ENCODE results near the gene UNC80. TPM values are rescaled to one million over a fixed set of nuclear protein-coding genes. Genes with fewer than 3 reads are reported as not detected.

Gene UNC80
- total and polyA plus RNA-seq, 9 donors: 0.12 to 1.1 (median 0.63) TPM

- TF ChIP-seq POLR2A (IDR thresholded peaks at IDR 0.05) (no peak), CTCF (IDR thresholded peaks at IDR 0.05) (no peak), EP300 (IDR thresholded peaks at IDR 0.05) (no peak)
These were observed 134.1 kb downstream of the UNC80 start for GRCh38 chr2:209905691-209906090.

DNA sequence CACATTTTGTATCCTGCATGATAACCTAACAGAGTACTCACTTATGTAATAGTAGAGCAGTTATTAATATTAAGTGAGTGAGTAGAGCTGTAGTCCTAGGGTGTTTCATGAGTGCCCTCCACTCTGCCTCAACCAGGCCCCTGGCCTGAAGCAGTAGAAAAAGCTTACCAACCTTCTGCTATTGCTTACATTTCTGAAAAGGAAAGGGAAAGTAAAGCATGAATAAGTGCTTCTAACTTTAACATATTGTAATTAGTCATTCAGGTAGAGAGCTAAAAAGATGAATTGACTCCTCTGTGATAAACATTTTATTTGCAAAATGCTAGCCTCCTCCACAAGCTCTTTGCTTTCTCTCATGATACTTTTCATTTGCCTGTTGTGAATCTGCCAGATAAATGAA, 136.1 kb downstream of the UNC80 start:
- intact Hi-C loops (cut with DNase I): no loop called here
- no peaks in the 10 kb centered on the region for H3K36me3 ChIP-seq
- no peak for TF ChIP-seq POLR2A (IDR thresholded peaks at IDR 0.05)
- TF ChIP-seq EP300 (IDR thresholded peaks at IDR 0.05): no peak
- TF ChIP-seq CTCF (IDR thresholded peaks at IDR 0.05): no peak
- H3K27ac ChIP-seq: no peak overlapping the region
- DNase-seq: no peak
- no peak overlapping the region for H3K4me3 ChIP-seq
- no peaks in the 10 kb centered on the region for H3K27me3 ChIP-seq
- no peaks in the 10 kb centered on the region for H3K4me1 ChIP-seq (ENCODE audit: insufficient read depth)
- no peaks in the 10 kb centered on the region for H3K9me3 ChIP-seq

More at GRCh38 chr2:209905691-209906090, 134.1 kb downstream of the UNC80 start:
- WGBS, 3 donors: 81 to 89% (median 86%) methylated on average over 2 of the region's 2 CpGs
- H3K4me3 ChIP-seq: no peak overlapping the region
- H3K27ac ChIP-seq: no peak overlapping the region
- H3K4me1 ChIP-seq (ENCODE audit: insufficient read depth): no peaks in the 10 kb centered on the region
- DNase-seq: no peak
- intact Hi-C loops (cut with DNase I): no loop called here
- no peaks in the 10 kb centered on the region for H3K36me3 ChIP-seq
- H3K27me3 ChIP-seq: no peaks in the 10 kb centered on the region
- H3K9me3 ChIP-seq: no peaks in the 10 kb centered on the region

DNA sequence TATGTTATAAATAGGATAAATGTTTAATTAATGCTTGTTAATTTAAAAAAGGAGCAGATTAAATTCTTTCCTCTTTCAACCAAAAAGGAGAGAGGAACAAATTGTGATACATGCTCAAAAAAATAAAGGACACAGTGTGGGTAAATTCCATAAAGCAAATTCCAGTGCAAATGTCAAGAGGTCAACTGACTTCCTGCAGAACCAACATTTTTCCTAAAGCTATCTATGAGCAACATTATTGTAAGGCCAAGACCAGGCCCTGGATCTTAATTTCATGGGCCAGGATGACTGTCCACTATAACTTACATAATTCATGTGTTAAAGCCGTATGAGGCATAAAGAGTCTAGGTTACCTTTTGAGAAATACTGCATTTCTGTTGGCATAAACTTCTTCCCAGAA, 136.9 kb downstream of the UNC80 start:
- Histone ChIP-seq H3K27me3 (no peaks in the 10 kb centered on the region), H3K4me3 (no peak overlapping the region), H3K36me3 (no peaks in the 10 kb centered on the region), H3K9me3 (no peaks in the 10 kb centered on the region), H3K4me1 (ENCODE audit: insufficient read depth) (no peaks in the 10 kb centered on the region), H3K27ac (no peak overlapping the region)
- WGBS, 3 donors: 91 to 99% (median 96%) methylated on average over 1 of the region's 1 CpG
- DNase-seq: no peak
- intact Hi-C loops (cut with DNase I): no loop called here
- no peak for TF ChIP-seq EP300 (IDR thresholded peaks at IDR 0.05)

GRCh38 chr2:209911486-209911885, 139.9 kb downstream of the UNC80 start:
- no peaks in the 10 kb centered on the region for H3K9me3 ChIP-seq
- DNase-seq: no peak
- no peak overlapping the region for H3K4me3 ChIP-seq
- intact Hi-C loops (cut with DNase I): no loop called here
- WGBS, 3 donors: 81 to 84% (median 84%) methylated on average over 4 of the region's 4 CpGs
- no peaks in the 10 kb centered on the region for H3K36me3 ChIP-seq
- H3K27ac ChIP-seq: no peak overlapping the region
- no peaks in the 10 kb centered on the region for H3K27me3 ChIP-seq
- TF ChIP-seq POLR2A (IDR thresholded peaks at IDR 0.05) (no peak), CTCF (IDR thresholded peaks at IDR 0.05) (no peak), EP300 (IDR thresholded peaks at IDR 0.05) (no peak)
- H3K4me1 ChIP-seq (ENCODE audit: insufficient read depth): no peaks in the 10 kb centered on the region

DNA sequence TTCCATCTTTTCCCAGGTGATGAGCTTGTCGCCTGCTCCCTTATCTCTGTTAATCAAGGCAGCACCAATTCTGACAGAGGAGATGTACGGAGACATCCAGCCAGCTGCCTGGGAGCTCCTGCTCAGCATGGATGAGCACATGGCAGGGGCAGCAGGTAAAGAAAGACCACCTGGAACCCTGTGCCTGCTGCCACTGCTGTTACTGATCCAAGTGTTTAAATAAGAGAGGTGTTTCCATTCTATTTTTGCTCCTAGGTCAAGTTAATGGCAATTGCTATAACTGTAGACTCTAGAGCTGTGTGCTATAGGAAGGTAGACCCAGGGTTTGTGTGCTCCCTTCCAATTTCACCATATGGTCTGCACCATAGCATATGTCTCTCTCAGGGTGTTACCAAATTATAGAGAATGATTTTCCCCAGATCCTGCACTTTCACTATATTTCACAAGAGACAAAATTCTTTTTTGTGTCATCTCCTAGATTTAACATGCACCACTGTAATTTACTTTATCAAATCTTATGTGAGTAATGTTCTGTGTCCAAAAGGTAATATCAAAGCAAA, 142.2 kb downstream of the UNC80 start:
- no peak for DNase-seq
- Histone ChIP-seq H3K27me3 (no peaks in the 10 kb centered on the region), H3K9me3 (no peaks in the 10 kb centered on the region), H3K27ac (no peak overlapping the region), H3K4me1 (ENCODE audit: insufficient read depth) (no peaks in the 10 kb centered on the region), H3K36me3 (no peaks in the 10 kb centered on the region), H3K4me3 (no peak overlapping the region)
- intact Hi-C loops (cut with DNase I): no loop called here
- TF ChIP-seq EP300 (IDR thresholded peaks at IDR 0.05) (no peak), CTCF (IDR thresholded peaks at IDR 0.05) (no peak), POLR2A (IDR thresholded peaks at IDR 0.05) (no peak)
- WGBS, 3 donors: 85 to 96% (median 93%) methylated on average over 2 of the region's 2 CpGs

Measured in ovary (tissue), 9 donors.